Progenitor cell of endocrine pancreas (in vitro differentiated cells): ENCODE data around the gene KCND1. TPM values are rescaled to one million over a fixed set of nuclear protein-coding genes. Genes with fewer than 3 reads are reported as not detected.

Source experiments
- DNase-seq: peaks from one replicate; pipeline ENCODE4 v3.0.0; 2021; ENCODE audit warnings: low spot score; ENCODE audit not compliant: unreplicated experiment
- H3K27ac Mint-ChIP-seq: 2 replicates; pipeline ENCODE4 v1.8.0; 2021; ENCODE audit warnings: mild to moderate bottlenecking, moderate library complexity, mixed read lengths
- H3K27me3 Mint-ChIP-seq: 2 replicates; pipeline ENCODE4 v1.8.0; 2021; ENCODE audit warnings: mixed read lengths
- H3K36me3 Mint-ChIP-seq: 2 replicates; pipeline ENCODE4 v1.8.0; 2022; ENCODE audit warnings: mixed read lengths; ENCODE audit not compliant: insufficient read depth
- H3K4me1 Mint-ChIP-seq: 2 replicates; pipeline ENCODE4 v1.8.0; 2021; ENCODE audit warnings: low read depth, mixed read lengths
- H3K4me3 Mint-ChIP-seq: 2 replicates; pipeline ENCODE4 v1.8.0; 2021; ENCODE audit warnings: low read depth, mild to moderate bottlenecking, moderate library complexity, mixed read lengths
- H3K9me3 Mint-ChIP-seq: 2 replicates; pipeline ENCODE4 v1.8.0; 2021; ENCODE audit warnings: low read depth, mixed read lengths
- total RNA-seq: library from RNA; stranded (reverse); gene quantifications from 2 replicates; pipeline ENCODE4 v1.2.1, GENCODE V29; 2021
- TF ChIP-seq, protein P1 (sequence below): fragments of 200-600 bp; sonication (generic); IDR thresholded peaks from one replicate; pipeline ENCODE4 v1.5.0; 2021; ENCODE audit warnings: antibody characterized with exemption, mild to moderate bottlenecking; ENCODE audit not compliant: unreplicated experiment

KCND1 gene
- total RNA-seq, 1 donor from 2014 or later, result 8.2 TPM

DNA sequence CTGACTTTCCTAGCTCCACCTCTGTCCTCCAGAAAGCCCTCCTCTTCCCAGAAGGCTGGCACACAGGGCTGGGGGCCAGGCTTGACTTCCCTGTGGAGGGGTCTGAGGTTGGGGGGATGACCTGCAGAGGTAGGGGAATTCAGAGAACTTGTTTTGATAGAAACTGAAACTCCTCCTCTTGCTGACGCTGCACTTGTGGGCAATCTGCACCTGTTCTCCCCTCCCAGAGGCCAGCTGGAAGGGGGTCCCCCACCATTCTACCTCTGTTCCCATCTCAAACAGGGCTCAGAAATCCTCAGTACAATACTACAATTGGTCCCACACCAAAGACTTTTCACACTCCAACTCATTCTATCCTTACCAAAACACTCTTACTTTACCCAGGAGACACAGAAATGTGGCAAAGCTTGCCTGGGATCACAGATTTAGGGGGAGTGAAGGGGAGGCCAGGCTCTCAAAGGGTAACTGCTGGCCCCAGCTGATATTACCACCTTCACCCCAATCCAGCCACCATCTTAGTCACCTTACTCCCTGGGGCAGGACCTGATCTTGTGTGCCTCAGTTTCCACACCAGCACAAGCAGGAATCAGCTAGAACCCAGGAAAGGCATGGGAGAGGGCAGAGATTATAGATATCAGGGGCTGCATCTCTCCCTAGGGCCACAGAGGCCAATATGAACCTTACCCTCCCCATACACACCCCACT lies 32.8 kb downstream of the KCND1 start:
- Mint-ChIP-seq H3K27ac (no peak overlapping the region), H3K4me3 (no peak overlapping the region), H3K36me3 (peaks cover 6% of the 10 kb centered on the region), H3K9me3 (peaks cover 10% of the 10 kb centered on the region), H3K27me3 (no peaks in the 10 kb centered on the region), H3K4me1 (no peaks in the 10 kb centered on the region)
- no peak for DNase-seq
- TF ChIP-seq, protein P1, sequence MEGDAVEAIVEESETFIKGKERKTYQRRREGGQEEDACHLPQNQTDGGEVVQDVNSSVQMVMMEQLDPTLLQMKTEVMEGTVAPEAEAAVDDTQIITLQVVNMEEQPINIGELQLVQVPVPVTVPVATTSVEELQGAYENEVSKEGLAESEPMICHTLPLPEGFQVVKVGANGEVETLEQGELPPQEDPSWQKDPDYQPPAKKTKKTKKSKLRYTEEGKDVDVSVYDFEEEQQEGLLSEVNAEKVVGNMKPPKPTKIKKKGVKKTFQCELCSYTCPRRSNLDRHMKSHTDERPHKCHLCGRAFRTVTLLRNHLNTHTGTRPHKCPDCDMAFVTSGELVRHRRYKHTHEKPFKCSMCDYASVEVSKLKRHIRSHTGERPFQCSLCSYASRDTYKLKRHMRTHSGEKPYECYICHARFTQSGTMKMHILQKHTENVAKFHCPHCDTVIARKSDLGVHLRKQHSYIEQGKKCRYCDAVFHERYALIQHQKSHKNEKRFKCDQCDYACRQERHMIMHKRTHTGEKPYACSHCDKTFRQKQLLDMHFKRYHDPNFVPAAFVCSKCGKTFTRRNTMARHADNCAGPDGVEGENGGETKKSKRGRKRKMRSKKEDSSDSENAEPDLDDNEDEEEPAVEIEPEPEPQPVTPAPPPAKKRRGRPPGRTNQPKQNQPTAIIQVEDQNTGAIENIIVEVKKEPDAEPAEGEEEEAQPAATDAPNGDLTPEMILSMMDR, result no peak

DNA sequence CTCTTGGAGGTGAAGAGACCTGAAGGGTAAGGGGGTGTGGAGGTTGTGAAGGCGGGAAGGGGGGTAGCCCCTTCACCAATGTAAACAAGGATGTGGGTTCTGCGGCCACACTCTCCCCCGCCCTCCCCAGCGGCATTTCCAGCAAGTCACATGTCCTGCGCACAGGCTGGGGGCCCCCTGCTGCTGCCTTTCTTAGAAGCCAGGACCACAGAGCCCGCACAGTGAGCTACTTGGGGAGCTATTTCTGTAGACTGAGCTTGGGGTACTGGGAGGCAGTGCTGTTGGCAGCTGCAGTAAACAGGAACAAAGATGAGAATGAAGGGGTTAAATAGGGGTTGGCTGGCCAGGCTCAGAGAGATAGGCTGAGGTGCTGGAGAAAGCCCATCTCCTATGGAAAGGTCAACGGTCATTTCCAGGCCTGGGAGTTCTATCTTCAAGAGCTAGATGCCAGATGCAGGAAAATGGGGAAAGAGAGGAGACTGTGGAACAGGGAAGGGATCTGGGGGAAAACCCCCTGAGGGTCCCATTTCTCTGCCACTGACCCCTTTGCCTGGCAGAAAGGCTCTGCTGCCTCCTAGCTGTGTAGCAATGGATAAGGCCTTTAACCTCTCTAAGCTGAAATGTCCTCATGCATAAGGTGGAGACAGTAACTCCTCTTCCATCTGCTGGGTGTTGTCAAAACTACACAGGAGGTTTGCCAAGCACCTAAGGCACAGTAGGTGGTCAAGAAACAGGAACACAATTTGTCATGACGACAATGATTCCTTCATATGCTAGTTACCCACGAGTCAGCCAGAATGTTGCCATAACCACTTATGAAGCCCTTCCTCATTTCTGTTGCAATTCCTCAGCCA lies 34.4 kb downstream of the KCND1 start:
- no peak overlapping the region for H3K4me3 Mint-ChIP-seq
- H3K27ac Mint-ChIP-seq, result no peak overlapping the region
- DNase-seq, result no peak
- no peaks in the 10 kb centered on the region for H3K4me1 Mint-ChIP-seq
- peaks cover 13% of the 10 kb centered on the region for H3K9me3 Mint-ChIP-seq
- H3K27me3 Mint-ChIP-seq, result no peaks in the 10 kb centered on the region
- H3K36me3 Mint-ChIP-seq, result peaks cover 9% of the 10 kb centered on the region
- TF ChIP-seq, protein P1, result no peak

DNA sequence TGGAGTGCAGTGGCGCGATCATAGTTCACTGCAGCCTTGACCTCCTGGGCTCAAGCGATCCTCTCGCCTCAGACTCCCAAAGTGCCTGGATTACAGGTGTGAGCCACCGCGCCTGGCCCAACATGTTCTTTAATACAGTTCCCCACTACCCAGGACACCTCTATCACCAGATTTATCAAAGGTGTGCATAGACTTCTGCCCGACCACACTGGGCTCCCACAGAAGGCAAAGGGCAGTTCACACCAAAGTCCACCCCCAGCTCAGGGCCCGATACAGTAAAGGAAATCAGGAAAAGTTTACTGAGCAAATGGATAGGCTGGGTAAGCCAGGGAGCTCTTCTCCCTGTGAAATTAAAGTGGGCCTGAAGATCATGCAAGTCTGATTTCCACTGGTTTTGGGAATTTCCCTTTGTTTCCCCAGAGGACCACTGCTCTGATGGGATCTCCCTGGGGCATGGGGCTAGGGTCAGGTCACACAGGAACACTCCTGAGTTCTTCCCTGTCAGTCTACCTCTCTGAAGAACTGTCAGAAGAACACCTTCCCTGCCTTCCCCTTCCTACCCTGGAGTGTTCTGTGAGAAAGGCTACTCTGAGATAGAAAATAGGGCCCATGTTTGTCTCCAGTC lies 35.1 kb downstream of the KCND1 start:
- H3K9me3 Mint-ChIP-seq, result peaks cover 13% of the 10 kb centered on the region
- peaks cover 9% of the 10 kb centered on the region for H3K36me3 Mint-ChIP-seq
- TF ChIP-seq, protein P1, result no peak
- no peaks in the 10 kb centered on the region for H3K4me1 Mint-ChIP-seq
- H3K27ac Mint-ChIP-seq, result no peak overlapping the region
- no peak for DNase-seq
- H3K4me3 Mint-ChIP-seq, result no peak overlapping the region
- H3K27me3 Mint-ChIP-seq, result no peaks in the 10 kb centered on the region

DNA sequence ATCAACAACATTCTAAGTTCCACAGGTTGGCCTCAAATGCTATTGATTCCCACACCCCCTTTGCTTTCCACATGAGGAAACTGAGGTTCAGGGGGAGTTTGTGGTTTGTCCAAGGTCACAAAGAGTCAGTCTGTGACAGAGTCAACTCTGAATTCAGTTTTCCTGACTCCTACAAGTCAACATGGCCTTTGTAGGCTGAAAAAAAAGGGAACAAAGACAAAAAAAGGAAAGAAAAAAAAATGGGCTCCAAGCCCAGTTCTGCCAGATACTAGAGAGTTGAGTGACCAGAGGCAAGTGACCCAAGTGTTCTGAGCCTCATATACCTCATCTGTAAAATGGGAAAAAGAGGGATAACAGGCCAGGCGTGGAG lies 36.4 kb downstream of the KCND1 start:
- peaks cover 12% of the 10 kb centered on the region for H3K36me3 Mint-ChIP-seq
- no peak overlapping the region for H3K4me3 Mint-ChIP-seq
- H3K27ac Mint-ChIP-seq, result no peak overlapping the region
- no peak for DNase-seq
- H3K9me3 Mint-ChIP-seq, result peaks cover 13% of the 10 kb centered on the region
- TF ChIP-seq, protein P1, result no peak
- H3K27me3 Mint-ChIP-seq, result no peaks in the 10 kb centered on the region
- H3K4me1 Mint-ChIP-seq, result no peaks in the 10 kb centered on the region

DNA sequence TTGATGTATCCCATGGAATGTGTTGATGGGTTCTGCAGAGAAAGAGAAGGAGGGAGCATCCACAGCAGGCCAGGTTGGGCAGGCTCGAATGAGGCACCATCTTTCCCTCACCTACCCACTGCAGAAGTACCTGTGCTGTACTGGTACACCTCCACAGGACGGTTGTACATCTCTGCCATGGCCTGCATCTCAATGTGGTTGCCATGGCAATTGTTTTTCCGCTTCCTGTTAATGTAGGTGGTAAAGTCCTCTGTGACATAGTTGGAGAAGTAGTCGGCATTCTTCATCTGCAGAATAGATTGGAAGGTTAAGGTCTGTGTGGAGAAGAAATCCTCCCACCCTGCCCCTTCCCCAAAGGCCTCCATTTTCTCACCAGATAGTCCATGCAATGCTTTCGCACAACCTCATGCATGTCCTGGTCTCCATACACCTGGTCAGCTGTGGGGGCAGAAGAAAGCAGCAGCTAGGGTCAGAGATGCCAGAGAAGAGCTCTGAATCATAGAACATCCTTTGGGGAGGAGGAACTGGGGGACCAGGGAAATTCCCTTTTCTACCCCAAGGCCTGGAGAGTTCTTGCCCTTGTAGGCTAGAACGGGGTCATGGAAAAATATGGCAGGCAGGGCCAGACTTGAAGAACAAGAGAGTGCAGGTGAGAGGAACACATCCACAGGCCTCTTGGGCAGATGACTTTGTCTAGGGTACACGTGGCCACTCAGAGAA lies 36.9 kb downstream of the KCND1 start:
- Mint-ChIP-seq H3K4me1 (no peaks in the 10 kb centered on the region), H3K27ac (no peak overlapping the region), H3K9me3 (peaks cover 16% of the 10 kb centered on the region), H3K4me3 (no peak overlapping the region), H3K27me3 (no peaks in the 10 kb centered on the region), H3K36me3 (peaks cover 13% of the 10 kb centered on the region)
- TF ChIP-seq, protein P1, result no peak
- DNase-seq, result no peak
